ENCODE results near the gene IPO9. TPM values are rescaled to one million over a fixed set of nuclear protein-coding genes. Genes with fewer than 3 reads are reported as not detected.

The IPO9 gene
- 10 to 100 TPM; 14.6 to 24.1 (median 19.8) TPM for total RNA-seq

GRCh38 chr1:201828820-201829774, at the start of gene IPO9:
Gene IPO9, plus strand, starts transcription at chr1:201829157. Its CDS starts 53 bp downstream, at chr1:201829210.
- TF ChIP-seq, protein P1, sequence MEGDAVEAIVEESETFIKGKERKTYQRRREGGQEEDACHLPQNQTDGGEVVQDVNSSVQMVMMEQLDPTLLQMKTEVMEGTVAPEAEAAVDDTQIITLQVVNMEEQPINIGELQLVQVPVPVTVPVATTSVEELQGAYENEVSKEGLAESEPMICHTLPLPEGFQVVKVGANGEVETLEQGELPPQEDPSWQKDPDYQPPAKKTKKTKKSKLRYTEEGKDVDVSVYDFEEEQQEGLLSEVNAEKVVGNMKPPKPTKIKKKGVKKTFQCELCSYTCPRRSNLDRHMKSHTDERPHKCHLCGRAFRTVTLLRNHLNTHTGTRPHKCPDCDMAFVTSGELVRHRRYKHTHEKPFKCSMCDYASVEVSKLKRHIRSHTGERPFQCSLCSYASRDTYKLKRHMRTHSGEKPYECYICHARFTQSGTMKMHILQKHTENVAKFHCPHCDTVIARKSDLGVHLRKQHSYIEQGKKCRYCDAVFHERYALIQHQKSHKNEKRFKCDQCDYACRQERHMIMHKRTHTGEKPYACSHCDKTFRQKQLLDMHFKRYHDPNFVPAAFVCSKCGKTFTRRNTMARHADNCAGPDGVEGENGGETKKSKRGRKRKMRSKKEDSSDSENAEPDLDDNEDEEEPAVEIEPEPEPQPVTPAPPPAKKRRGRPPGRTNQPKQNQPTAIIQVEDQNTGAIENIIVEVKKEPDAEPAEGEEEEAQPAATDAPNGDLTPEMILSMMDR (IDR thresholded peaks at IDR 0.05; ENCODE audit: low read depth), result no peak

- TF ChIP-seq, protein P1 (IDR thresholded peaks at IDR 0.05; ENCODE audit: low read depth), result no peak
Observed at GRCh38 chr1:201779351-201779880, 49.5 kb upstream of the IPO9 start.

DNA sequence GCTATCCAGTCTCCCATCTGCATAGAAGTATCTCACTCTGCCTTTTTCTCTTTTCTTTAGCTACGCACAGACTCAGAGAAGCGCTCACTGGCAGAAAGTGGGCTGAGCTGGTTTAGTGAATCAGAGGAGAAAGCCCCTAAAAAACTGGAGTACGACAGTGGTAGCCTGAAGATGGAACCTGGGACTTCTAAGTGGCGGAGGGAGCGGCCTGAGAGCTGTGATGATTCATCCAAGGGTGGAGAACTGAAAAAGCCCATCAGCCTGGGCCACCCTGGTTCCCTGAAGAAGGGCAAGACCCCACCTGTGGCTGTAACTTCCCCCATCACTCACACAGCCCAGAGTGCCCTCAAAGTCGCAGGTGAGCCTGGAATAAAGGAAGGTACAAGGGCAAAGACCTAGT, 48.0 kb upstream of the IPO9 start:
- TF ChIP-seq, protein P1 (IDR thresholded peaks at IDR 0.05; ENCODE audit: low read depth), result no peak

DNA sequence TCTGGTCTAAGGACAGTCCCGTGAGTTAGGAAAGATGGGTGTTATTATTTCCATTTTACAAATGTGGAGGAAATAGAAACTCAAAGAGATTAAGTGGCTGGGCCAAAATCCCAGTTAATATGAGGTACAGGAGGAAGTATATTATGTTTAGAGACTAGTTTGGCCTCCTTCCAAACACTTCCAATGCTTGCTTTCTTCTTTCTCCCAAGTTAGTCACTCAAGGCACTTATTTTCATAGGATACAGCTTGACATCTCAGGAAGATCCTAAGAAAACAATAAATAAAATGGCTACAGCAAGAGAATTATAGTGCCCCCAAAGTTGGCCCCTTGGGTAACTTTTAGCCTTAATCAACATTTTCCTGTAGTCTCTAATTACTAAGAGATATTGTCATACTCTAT, 47.5 kb upstream of the IPO9 start:
- TF ChIP-seq, protein P1 (IDR thresholded peaks at IDR 0.05; ENCODE audit: low read depth), result no peak

GRCh38 chr1:201782353-201782752, 46.6 kb upstream of the IPO9 start:
- TF ChIP-seq, protein P1 (IDR thresholded peaks at IDR 0.05; ENCODE audit: low read depth), result no peak

GRCh38 chr1:201783058-201783457, 45.9 kb upstream of the IPO9 start:
- TF ChIP-seq, protein P1 (IDR thresholded peaks at IDR 0.05; ENCODE audit: low read depth), result no peak

- TF ChIP-seq, protein P1 (IDR thresholded peaks at IDR 0.05; ENCODE audit: low read depth), result no peak
Observed at GRCh38 chr1:201783572-201783971, 45.4 kb upstream of the IPO9 start.

Measured in subcutaneous adipose tissue (tissue), 4 donors.